Natural killer cell (primary cell): ENCODE results near the gene LYPD6. TPM values are rescaled to one million over a fixed set of nuclear protein-coding genes. Genes with fewer than 3 reads are reported as not detected.

Experiments used
- ATAC-seq, 3 donors: fragments of 150-1000 bp in 2 of 3; fragments of 200-7000 bp in 1 of 3; cut with Tn5 transposase; 1 replicate in 1 of 3; 2 replicates in 2 of 3; pipeline ENCODE4 v1.10.0; 2021; ENCODE audit warnings: mild to moderate bottlenecking in 2 of 3, moderate library complexity in 2 of 3
- DNase-seq, 2 donors: peaks; one replicate each; pipeline versions ENCODE4 v3.0.0 to v3.0.0-alpha.2; 2013 to 2021; ENCODE audit warnings: mixed read lengths in 1 of 2
- H3K27ac ChIP-seq: one replicate; pipeline ENCODE4 v1.5.1; 2013; ENCODE audit warnings: mild to moderate bottlenecking, low read length
- H3K27me3 ChIP-seq: one replicate; pipeline ENCODE4 v1.6.1; 2013; ENCODE audit warnings: low read length; ENCODE audit not compliant: control insufficient read depth, insufficient read depth
- H3K36me3 ChIP-seq: one replicate; pipeline ENCODE4 v1.6.1; 2013; ENCODE audit warnings: low read length; ENCODE audit not compliant: control insufficient read depth, insufficient read depth
- H3K4me1 ChIP-seq: one replicate; pipeline ENCODE4 v1.6.1; 2013; ENCODE audit warnings: low read length; ENCODE audit not compliant: control insufficient read depth, insufficient read depth
- H3K4me3 ChIP-seq: one replicate; pipeline ENCODE4 v1.5.1; 2013; ENCODE audit warnings: low read length
- H3K9me3 ChIP-seq: one replicate; pipeline ENCODE4 v1.6.1; 2013; ENCODE audit warnings: low read length; ENCODE audit not compliant: control insufficient read depth, insufficient read depth
- H3K27ac Mint-ChIP-seq, 2 donors: one replicate each; pipeline ENCODE4 v1.8.0; 2022; ENCODE audit warnings: mild to moderate bottlenecking in 2 of 2, mixed read lengths in 2 of 2, moderate library complexity in 1 of 2
- H3K27me3 Mint-ChIP-seq, 2 donors: one replicate each; pipeline ENCODE4 v1.8.0; 2022; ENCODE audit warnings: low read depth in 2 of 2, mixed read lengths in 2 of 2
- H3K36me3 Mint-ChIP-seq: one replicate; pipeline ENCODE4 v1.8.0; 2022; ENCODE audit warnings: mixed read lengths
- H3K4me1 Mint-ChIP-seq, 2 donors: one replicate each; pipeline ENCODE4 v1.8.0; 2022; ENCODE audit warnings: mixed read lengths in 2 of 2
- H3K4me3 Mint-ChIP-seq: one replicate; pipeline ENCODE4 v1.8.0; 2022; ENCODE audit warnings: mild to moderate bottlenecking, moderate library complexity, mixed read lengths
- H3K9me3 Mint-ChIP-seq, 2 donors: one replicate each; pipeline ENCODE4 v1.8.0; 2022; ENCODE audit warnings: mixed read lengths in 2 of 2
- CTCF ChIP-seq: fragments of 200-600 bp; IDR thresholded peaks from one replicate; pipeline ENCODE4 v1.8.0; 2022; ENCODE audit warnings: antibody characterized with exemption
- WGBS: methylation state at CpG from one replicate; pipeline ENCODE4 v1.1.7; 2013; ENCODE audit warnings: missing lambda C conversion rate; ENCODE audit not compliant: insufficient coverage; 5-methylcytosine and 5-hydroxymethylcytosine counted together
- intact Hi-C: fragments of 100-400 bp; cut with micrococcal nuclease; formaldehyde crosslinking; loops from one replicate; pipeline ENCODE4 v1.14.2; 2022
- total RNA-seq, 4 donors: library from RNA; stranded (reverse); fragments of 120-200 nt in 1 of 4; gene quantifications; one replicate each; pipeline versions ENCODE4 v1.2.3 to v1.2.4, GENCODE V29; 2013 to 2022

LYPD6 gene
- total RNA-seq, 3 donors from 2014 or later (not counting 1 experiment from before 2014, with no cell fraction given) = not detected

GRCh38 chr2:149360106-149360505 lies 29.7 kb downstream of the LYPD6 start:
- ATAC-seq (no peak), DNase-seq (no peak)
- 50% methylated on average over 1 of the region's 1 CpG for WGBS
- no peaks in the 10 kb centered on the region for H3K4me1 ChIP-seq
- peaks cover 3% of the 10 kb centered on the region for H3K9me3 ChIP-seq
- Mint-ChIP-seq H3K4me3 (no peak overlapping the region), H3K9me3 (no peaks in the 10 kb centered on the region), H3K27ac (no peak overlapping the region), H3K27me3 (no peaks in the 10 kb centered on the region), H3K36me3 (no peaks in the 10 kb centered on the region), H3K4me1 (no peaks in the 10 kb centered on the region)
- H3K27ac ChIP-seq = no peak overlapping the region
- no peaks in the 10 kb centered on the region for H3K27me3 ChIP-seq
- intact Hi-C loops = no loop called here
- H3K36me3 ChIP-seq = no peaks in the 10 kb centered on the region
- H3K4me3 ChIP-seq = no peak overlapping the region
- TF ChIP-seq CTCF = no peak

GRCh38 chr2:149363958-149364357 lies 33.6 kb downstream of the LYPD6 start:
- no peaks in the 10 kb centered on the region for H3K27me3 ChIP-seq
- Mint-ChIP-seq H3K27ac (no peak overlapping the region), H3K4me3 (no peak overlapping the region), H3K4me1 (no peaks in the 10 kb centered on the region), H3K36me3 (no peaks in the 10 kb centered on the region), H3K27me3 (no peaks in the 10 kb centered on the region), H3K9me3 (peaks cover 0 to 7% of the 10 kb centered on the region in 2 donors)
- intact Hi-C loops = no loop called here
- H3K4me1 ChIP-seq = no peaks in the 10 kb centered on the region
- no peak overlapping the region for H3K4me3 ChIP-seq
- 54% methylated on average over 1 of the region's 1 CpG for WGBS
- H3K9me3 ChIP-seq = peaks cover 3% of the 10 kb centered on the region
- H3K27ac ChIP-seq = no peak overlapping the region
- TF ChIP-seq CTCF = no peak
- DNase-seq (no peak), ATAC-seq (no peak)
- H3K36me3 ChIP-seq = no peaks in the 10 kb centered on the region

- Histone ChIP-seq H3K4me3 (no peak overlapping the region), H3K36me3 (no peaks in the 10 kb centered on the region), H3K27me3 (no peaks in the 10 kb centered on the region), H3K27ac (no peak overlapping the region), H3K9me3 (peaks cover 3% of the 10 kb centered on the region), H3K4me1 (no peaks in the 10 kb centered on the region)
- Mint-ChIP-seq H3K36me3 (no peaks in the 10 kb centered on the region), H3K9me3 (peaks cover 5 to 12% of the 10 kb centered on the region in 2 donors), H3K27ac (no peak overlapping the region), H3K4me3 (no peak overlapping the region), H3K4me1 (no peaks in the 10 kb centered on the region), H3K27me3 (no peaks in the 10 kb centered on the region)
- DNase-seq = no peak
- TF ChIP-seq CTCF = no peak
- ATAC-seq = no peak
- intact Hi-C loops = no loop called here
These were observed 34.5 kb downstream of the LYPD6 start for GRCh38 chr2:149364839-149365238.

DNA sequence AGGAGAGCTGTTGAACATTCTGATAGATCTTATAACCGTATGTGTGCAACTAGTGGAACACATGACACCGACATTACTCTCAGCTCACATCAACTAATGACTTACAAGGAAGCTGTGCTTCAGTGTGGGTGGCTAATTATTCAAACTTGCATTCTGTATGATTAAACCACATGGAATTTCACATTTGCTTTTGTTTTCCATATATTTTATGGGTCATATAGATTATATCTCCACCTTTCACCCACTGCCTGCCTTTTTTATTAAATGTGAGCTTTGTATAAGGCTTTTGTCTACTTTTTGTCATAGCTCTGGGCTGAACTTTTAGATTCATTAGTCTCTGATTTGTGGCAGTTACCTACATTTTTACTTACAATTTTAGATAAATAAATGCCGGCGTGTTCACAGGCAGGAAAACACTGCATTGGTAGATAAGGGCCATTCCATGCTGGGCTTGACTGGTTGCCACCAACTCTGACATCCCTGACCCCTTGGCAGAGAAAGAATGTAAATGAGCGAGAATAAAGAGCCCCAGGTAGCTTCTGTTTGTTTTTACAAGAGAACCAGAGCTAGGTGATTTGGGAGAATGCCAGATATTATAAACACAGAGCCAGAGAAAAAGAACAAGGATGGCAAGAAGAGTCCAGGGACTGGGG lies 35.7 kb downstream of the LYPD6 start:
- no peak overlapping the region for H3K27ac Mint-ChIP-seq
- WGBS = 51% methylated on average over 4 of the region's 5 CpGs
- no peaks in the 10 kb centered on the region for H3K4me1 Mint-ChIP-seq

More for the DNA sequence above, 35.7 kb downstream of the LYPD6 start:
- peaks cover 3% of the 10 kb centered on the region for H3K9me3 ChIP-seq
- intact Hi-C loops = no loop called here
- DNase-seq (no peak), ATAC-seq (no peak)
- H3K36me3 ChIP-seq = no peaks in the 10 kb centered on the region
- Mint-ChIP-seq H3K4me3 (no peak overlapping the region), H3K9me3 (peaks cover 5 to 12% of the 10 kb centered on the region in 2 donors), H3K36me3 (no peaks in the 10 kb centered on the region), H3K27me3 (no peaks in the 10 kb centered on the region)
- H3K27ac ChIP-seq = no peak overlapping the region
- no peaks in the 10 kb centered on the region for H3K4me1 ChIP-seq
- no peak for TF ChIP-seq CTCF
- no peaks in the 10 kb centered on the region for H3K27me3 ChIP-seq
- H3K4me3 ChIP-seq = no peak overlapping the region
